Measurements from ENCODE around the gene BDNF.

BDNF gene

DNA sequence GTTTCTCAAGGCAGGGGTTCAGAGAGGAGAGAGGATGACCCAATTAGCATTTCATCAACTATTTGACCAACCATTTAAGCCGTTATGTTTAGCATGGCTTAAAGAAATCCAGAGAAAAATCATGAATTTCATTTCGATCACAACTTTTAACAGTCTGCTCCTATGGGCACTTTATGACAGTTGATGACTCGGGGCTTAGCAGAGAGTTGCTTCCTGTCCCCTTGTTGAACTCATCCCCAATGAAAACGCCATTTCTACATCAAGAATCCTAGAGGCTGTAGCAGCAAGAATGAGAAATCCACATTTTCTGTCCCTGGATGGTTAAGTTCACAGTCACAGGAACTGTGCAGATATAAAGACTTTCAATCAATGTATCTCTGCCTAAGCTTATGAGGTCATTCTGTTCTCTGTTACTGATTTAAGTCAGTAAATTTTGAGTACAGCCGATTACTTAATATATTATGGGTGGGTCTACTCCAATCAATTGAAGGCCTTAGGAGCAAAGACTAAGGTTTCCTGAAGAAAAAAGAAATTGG is 81.1 kb downstream of the BDNF start:
- H3K4me3 ChIP-seq (ENCODE audit: low read depth, low read length), result no peak overlapping the region
- TF ChIP-seq CTCF (IDR thresholded peaks at IDR 0.05; ENCODE audit: borderline replicate concordance, insufficient read depth, low read depth, low read length), result no peak

GRCh38 chr11:27618281-27618915 is 81.9 kb downstream of the BDNF start:
- no peak for TF ChIP-seq CTCF (IDR thresholded peaks at IDR 0.05; ENCODE audit: borderline replicate concordance, insufficient read depth, low read depth, low read length)
- no peak overlapping the region for H3K4me3 ChIP-seq (ENCODE audit: low read depth, low read length)

- H3K4me3 ChIP-seq (ENCODE audit: low read depth, low read length), result no peak overlapping the region
- no peak for TF ChIP-seq CTCF (IDR thresholded peaks at IDR 0.05; ENCODE audit: borderline replicate concordance, insufficient read depth, low read depth, low read length)
These were observed 83.5 kb downstream of the BDNF start for GRCh38 chr11:27616711-27617110.

- no peak for TF ChIP-seq CTCF (IDR thresholded peaks at IDR 0.05; ENCODE audit: borderline replicate concordance, insufficient read depth, low read depth, low read length)
These were observed 84.4 kb downstream of the BDNF start for GRCh38 chr11:27615833-27616232.

DNA sequence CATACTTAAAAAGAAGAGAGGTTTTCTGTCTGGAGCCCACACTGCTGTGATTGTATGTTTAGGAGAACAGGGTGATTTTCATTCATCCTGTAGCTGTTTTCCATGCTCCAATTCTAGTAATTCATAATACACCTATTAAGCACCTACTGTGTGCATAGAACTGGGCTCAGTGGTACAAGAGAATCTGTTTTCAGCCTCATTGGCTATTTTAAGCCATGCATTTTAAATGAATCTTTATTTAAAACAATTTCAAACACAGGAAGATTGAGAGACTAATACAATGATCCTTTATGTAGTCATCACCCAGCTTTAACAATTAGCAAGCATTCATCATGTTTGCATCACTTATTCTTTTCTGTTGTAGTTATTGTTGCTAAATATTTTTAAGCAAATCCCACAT is 86.2 kb downstream of the BDNF start:
- no peak overlapping the region for H3K4me3 ChIP-seq (ENCODE audit: low read depth, low read length)
- TF ChIP-seq CTCF (IDR thresholded peaks at IDR 0.05; ENCODE audit: borderline replicate concordance, insufficient read depth, low read depth, low read length), result no peak

More at GRCh38 chr11:27615833-27616232, 84.4 kb downstream of the BDNF start:
- no peak overlapping the region for H3K4me3 ChIP-seq (ENCODE audit: low read depth, low read length)

DNA sequence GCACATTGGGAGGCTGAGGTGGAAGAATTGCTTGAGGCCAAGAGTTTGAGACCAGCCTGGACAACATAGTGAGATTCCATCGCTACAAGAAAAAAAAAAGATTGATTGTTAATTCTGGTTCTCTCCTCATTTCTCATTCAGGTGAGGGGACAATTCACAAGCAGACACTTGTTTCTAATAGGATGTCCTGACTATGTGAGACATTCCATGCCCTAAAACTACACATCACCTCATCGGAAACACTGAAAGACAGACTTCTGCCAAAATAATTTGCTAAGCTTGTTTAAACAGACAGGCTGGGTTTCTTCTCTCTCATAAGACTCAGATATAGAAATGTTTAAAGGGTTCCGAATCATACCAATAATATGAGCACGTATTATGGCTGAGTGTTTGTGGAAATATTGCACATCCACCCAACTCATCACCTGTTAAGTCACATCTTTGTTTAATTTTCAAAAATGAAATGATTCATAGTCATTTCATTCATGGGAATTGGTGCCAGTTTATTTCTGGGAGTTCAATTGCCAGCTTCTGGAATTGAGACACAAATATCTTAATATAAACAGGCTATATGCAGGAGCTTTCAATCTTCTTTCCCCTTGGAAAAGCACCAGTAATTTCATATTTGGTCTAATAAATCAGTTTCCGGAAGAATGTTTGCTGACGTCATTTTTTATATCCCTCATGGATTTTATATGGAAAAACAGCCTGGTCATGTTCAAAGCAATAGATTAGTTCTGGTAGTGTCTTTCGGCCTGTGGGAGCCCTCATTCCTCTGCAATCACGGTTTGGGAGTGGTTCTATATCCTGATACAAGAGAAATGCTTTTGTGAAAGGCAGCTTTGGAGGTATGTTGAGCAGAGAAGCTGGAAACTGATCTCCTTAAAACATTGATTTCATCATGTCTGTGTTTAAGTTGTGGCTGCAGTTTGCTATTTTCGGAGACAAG is 87.0 kb downstream of the BDNF start:
- H3K4me3 ChIP-seq (ENCODE audit: low read depth, low read length), result no peak overlapping the region
- no peak for TF ChIP-seq CTCF (IDR thresholded peaks at IDR 0.05; ENCODE audit: borderline replicate concordance, insufficient read depth, low read depth, low read length)

Data from GM12875 (cell line).